CD14-positive monocyte (primary cell): Measurements from ENCODE around the gene NPEPL1. TPM values are rescaled to one million over a fixed set of nuclear protein-coding genes. Genes with fewer than 3 reads are reported as not detected.

Source experiments
- DNase-seq, 3 donors: peaks; one replicate each; pipeline ENCODE4 v3.0.0-alpha.2; 2011 to 2022
- H2AFZ ChIP-seq: 2 replicates; pipeline ENCODE4 v1.6.0; 2012; ENCODE audit warnings: mild to moderate bottlenecking, low read depth, low read length, inconsistent platforms; ENCODE audit not compliant: insufficient read depth, poor library complexity, severe bottlenecking
- H3K27ac ChIP-seq, 2 donors: 1 replicate in 1 of 2; 2 replicates in 1 of 2; pipeline ENCODE4 v1.5.1; 2012 to 2013; ENCODE audit warnings: low read length in 2 of 2, control low read depth in 1 of 2, inconsistent platforms in 1 of 2, low read depth in 1 of 2, mild to moderate bottlenecking in 1 of 2
- H3K27me3 ChIP-seq, 2 donors: one replicate each; pipeline versions ENCODE4 v1.6.0 to v1.6.1; 2011 to 2013; ENCODE audit warnings: low read length in 2 of 2; ENCODE audit not compliant: control insufficient read depth in 2 of 2, insufficient read depth in 2 of 2
- H3K36me3 ChIP-seq, 2 donors: replicated peaks in 1 of 2; 1 replicate in 1 of 2; 2 replicates in 1 of 2; pipeline versions ENCODE4 v1.5.1 to v1.6.1; 2012 to 2013; ENCODE audit warnings: low read length in 2 of 2, control low read depth in 1 of 2, inconsistent platforms in 1 of 2, mild to moderate bottlenecking in 1 of 2; ENCODE audit not compliant: insufficient read depth in 2 of 2, control insufficient read depth in 1 of 2
- H3K4me1 ChIP-seq, 2 donors: 1 replicate in 1 of 2; 2 replicates in 1 of 2; pipeline versions ENCODE4 v1.5.1 to v1.6.1; 2012 to 2013; ENCODE audit warnings: low read length in 2 of 2, control low read depth in 1 of 2, inconsistent platforms in 1 of 2, mild to moderate bottlenecking in 1 of 2, moderate library complexity in 1 of 2; ENCODE audit not compliant: insufficient read depth in 2 of 2, control insufficient read depth in 1 of 2
- H3K4me2 ChIP-seq: replicated peaks from 2 replicates; pipeline ENCODE3; 2012; ENCODE audit warnings: low read length, moderate library complexity, mild to moderate bottlenecking; ENCODE audit not compliant: poor library complexity, severe bottlenecking; ENCODE audit errors: extremely low read depth
- H3K4me3 ChIP-seq, 3 experiments: fragments of 200-600 bp in 1 of 3; sonication (generic) in 1 of 3; replicated peaks in 1 of 3; 1 replicate in 2 of 3; 2 replicates in 1 of 3; pipeline ENCODE4 v1.5.1; 2011 to 2013; ENCODE audit warnings: low read length in 3 of 3, mild to moderate bottlenecking in 3 of 3, control low read depth in 2 of 3, low read depth in 2 of 3, inconsistent platforms in 1 of 3, moderate library complexity in 1 of 3
- H3K79me2 ChIP-seq: 2 replicates; pipeline ENCODE4 v1.6.0; 2012; ENCODE audit warnings: mild to moderate bottlenecking, control low read depth, inconsistent platforms, low read length, moderate library complexity; ENCODE audit not compliant: insufficient read depth
- H3K9ac ChIP-seq: 2 replicates; pipeline ENCODE4 v1.6.0; 2017; ENCODE audit warnings: low read length, mild to moderate bottlenecking; ENCODE audit not compliant: insufficient read depth, poor library complexity, severe bottlenecking
- H3K9me3 ChIP-seq, 2 donors: replicated peaks in 1 of 2; 1 replicate in 1 of 2; 2 replicates in 1 of 2; pipeline versions ENCODE4 v1.5.1 to v1.6.1; 2012 to 2013; ENCODE audit warnings: low read length in 2 of 2, control low read depth in 1 of 2; ENCODE audit not compliant: control insufficient read depth in 1 of 2, insufficient read depth in 1 of 2
- H4K20me1 ChIP-seq: 2 replicates; pipeline ENCODE4 v1.6.0; 2012; ENCODE audit warnings: mild to moderate bottlenecking, low read length, control low read depth, moderate library complexity; ENCODE audit not compliant: insufficient read depth
- H3K27ac Mint-ChIP-seq, 7 donors: one replicate each; pipeline ENCODE4 v1.8.0; 2020; ENCODE audit warnings: mild to moderate bottlenecking in 7 of 7, mixed read lengths in 7 of 7, moderate library complexity in 6 of 7, inconsistent platforms in 2 of 7
- H3K27me3 Mint-ChIP-seq, 3 donors: one replicate each; pipeline ENCODE4 v1.8.0; 2021 to 2022; ENCODE audit warnings: low read depth in 3 of 3, mild to moderate bottlenecking in 3 of 3, mixed read lengths in 3 of 3, moderate library complexity in 3 of 3, inconsistent platforms in 1 of 3
- H3K36me3 Mint-ChIP-seq, 2 donors: one replicate each; pipeline ENCODE4 v1.8.0; 2020; ENCODE audit warnings: mixed read lengths in 2 of 2, inconsistent platforms in 1 of 2, mild to moderate bottlenecking in 1 of 2
- H3K4me1 Mint-ChIP-seq: one replicate; pipeline ENCODE4 v1.8.0; 2020; ENCODE audit warnings: mild to moderate bottlenecking, mixed read lengths
- H3K4me3 Mint-ChIP-seq, 2 donors: one replicate each; pipeline ENCODE4 v1.8.0; 2020; ENCODE audit warnings: mild to moderate bottlenecking in 2 of 2, mixed read lengths in 2 of 2, moderate library complexity in 1 of 2
- H3K9me3 Mint-ChIP-seq, 7 donors: one replicate each; pipeline ENCODE4 v1.8.0; 2020 to 2022; ENCODE audit warnings: mixed read lengths in 7 of 7, mild to moderate bottlenecking in 6 of 7, moderate library complexity in 6 of 7, inconsistent platforms in 2 of 7
- WGBS: methylation state at CpG from one replicate; pipeline ENCODE4 v1.1.5; 2013; ENCODE audit warnings: missing lambda C conversion rate; ENCODE audit not compliant: insufficient coverage; 5-methylcytosine and 5-hydroxymethylcytosine counted together
- intact Hi-C, 2 donors: fragments of 100-400 bp; cut with micrococcal nuclease; formaldehyde crosslinking; loops; one replicate each; pipeline versions ENCODE4 v1.15.0 to v1.15.1; 2023
- polyA plus RNA-seq, 3 donors: library from polyadenylated mRNA; depleted of rRNA in 1 of 3; unstranded in 2 of 3; stranded (reverse) in 1 of 3; fragments of 300-500 nt in 2 of 3; fragments of >200 nt in 1 of 3; fragmentation: Illumina TruSeq in 2 of 3; gene quantifications; 1 replicate in 2 of 3; 2 replicates in 1 of 3; pipeline ENCODE4 v1.2.3, GENCODE V29; 2012 to 2021
- TF ChIP-seq, protein P1 (sequence below): fragments of 200-600 bp; IDR thresholded peaks from one replicate; pipeline ENCODE4 v1.8.0; 2022; ENCODE audit warnings: antibody characterized with exemption, mild to moderate bottlenecking

The NPEPL1 gene
- polyA plus RNA-seq, 3 donors: 37.6 to 109 (median 39.6) TPM

DNA sequence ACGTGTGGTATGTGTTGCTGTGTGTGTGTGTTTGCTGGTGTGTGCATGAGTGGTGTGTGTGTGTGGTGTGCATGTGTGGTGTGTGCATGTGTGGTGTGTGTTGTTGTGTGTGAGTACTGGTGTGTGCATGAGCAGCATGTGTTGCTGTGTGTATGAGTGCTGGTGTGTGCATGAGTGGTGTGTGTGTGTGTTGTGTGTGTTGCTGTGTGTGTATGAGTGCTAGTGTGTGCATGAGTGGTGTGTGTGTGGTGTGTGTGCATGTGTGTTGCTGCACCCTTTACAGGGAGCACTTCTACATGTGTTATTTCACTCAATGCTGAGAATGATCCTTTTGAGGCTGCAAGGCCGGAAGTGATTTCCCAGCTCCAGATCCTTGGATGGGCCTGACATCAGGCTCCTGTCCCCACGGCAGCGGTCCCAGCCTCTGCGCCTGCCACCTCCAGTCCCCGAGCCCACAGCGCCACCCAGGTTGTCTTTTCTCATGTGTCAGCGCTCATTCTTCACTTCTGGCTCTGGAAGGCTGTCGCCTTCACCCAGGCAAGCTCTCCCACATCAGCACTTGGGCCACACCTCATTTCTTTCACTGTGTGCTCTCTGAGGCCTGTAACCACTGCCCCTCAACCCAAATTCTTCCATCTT, 2.6 kb downstream of the NPEPL1 start:
- H3K4me3 ChIP-seq: no peak overlapping the region
- Mint-ChIP-seq H3K4me3 (no peak overlapping the region), H3K36me3 (peaks cover 0 to 14% of the 10 kb centered on the region in 2 donors), H3K27me3 (peaks cover 0 to 6% (median 2%) of the 10 kb centered on the region in 3 donors), H3K4me1 (peaks cover 18% of the 10 kb centered on the region), H3K9me3 (no peaks in the 10 kb centered on the region), H3K27ac (no peak overlapping the region)
- TF ChIP-seq, protein P1, sequence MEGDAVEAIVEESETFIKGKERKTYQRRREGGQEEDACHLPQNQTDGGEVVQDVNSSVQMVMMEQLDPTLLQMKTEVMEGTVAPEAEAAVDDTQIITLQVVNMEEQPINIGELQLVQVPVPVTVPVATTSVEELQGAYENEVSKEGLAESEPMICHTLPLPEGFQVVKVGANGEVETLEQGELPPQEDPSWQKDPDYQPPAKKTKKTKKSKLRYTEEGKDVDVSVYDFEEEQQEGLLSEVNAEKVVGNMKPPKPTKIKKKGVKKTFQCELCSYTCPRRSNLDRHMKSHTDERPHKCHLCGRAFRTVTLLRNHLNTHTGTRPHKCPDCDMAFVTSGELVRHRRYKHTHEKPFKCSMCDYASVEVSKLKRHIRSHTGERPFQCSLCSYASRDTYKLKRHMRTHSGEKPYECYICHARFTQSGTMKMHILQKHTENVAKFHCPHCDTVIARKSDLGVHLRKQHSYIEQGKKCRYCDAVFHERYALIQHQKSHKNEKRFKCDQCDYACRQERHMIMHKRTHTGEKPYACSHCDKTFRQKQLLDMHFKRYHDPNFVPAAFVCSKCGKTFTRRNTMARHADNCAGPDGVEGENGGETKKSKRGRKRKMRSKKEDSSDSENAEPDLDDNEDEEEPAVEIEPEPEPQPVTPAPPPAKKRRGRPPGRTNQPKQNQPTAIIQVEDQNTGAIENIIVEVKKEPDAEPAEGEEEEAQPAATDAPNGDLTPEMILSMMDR: no peak
- no peak overlapping the region for H3K9ac ChIP-seq
- H3K4me1 ChIP-seq: peaks cover 36 to 44% of the 10 kb centered on the region in 2 donors
- DNase-seq: no peak
- no peak overlapping the region for H2AFZ ChIP-seq
- H3K9me3 ChIP-seq: no peaks in the 10 kb centered on the region
- intact Hi-C loops: no loop called here
- H4K20me1 ChIP-seq: no peaks in the 10 kb centered on the region
- H3K27ac ChIP-seq: peak overlapping the region in 1 of 2 donors; percentile 84
- no peak overlapping the region for H3K4me2 ChIP-seq
- peaks cover 19% of the 10 kb centered on the region for H3K79me2 ChIP-seq
- WGBS: 92% methylated on average over 9 of the region's 9 CpGs
- H3K36me3 ChIP-seq: peaks cover 52 to 58% of the 10 kb centered on the region in 2 donors
- no peaks in the 10 kb centered on the region for H3K27me3 ChIP-seq

DNA sequence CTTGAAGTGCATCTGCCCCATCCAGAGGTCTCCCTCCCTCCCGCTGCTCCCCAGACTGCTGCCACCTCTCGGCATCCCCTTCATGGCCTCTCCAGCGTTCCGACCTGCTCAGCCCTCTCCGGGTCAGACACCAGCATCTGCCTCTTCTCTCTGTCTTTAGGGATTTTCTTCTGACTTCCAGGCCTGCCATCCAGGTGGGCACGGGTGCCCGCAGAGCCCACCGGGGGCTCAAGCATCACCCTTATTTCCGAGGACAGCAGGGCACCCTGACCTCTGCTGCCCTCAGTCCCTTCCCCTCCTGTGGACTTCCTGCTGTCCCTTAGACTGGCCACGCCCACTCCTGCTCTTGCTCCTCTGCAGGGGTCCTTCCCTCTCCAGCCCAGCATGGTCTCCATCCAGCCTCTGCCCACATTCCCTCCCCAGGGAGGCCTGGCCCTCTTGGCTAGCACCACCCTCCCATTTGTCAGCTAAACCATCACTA, 3.3 kb downstream of the NPEPL1 start:
- peaks cover 59 to 65% of the 10 kb centered on the region in 2 donors for H3K36me3 ChIP-seq
- no peaks in the 10 kb centered on the region for H4K20me1 ChIP-seq
- Mint-ChIP-seq H3K36me3 (peaks cover 0 to 19% of the 10 kb centered on the region in 2 donors), H3K9me3 (no peaks in the 10 kb centered on the region), H3K4me1 (peaks cover 11% of the 10 kb centered on the region), H3K4me3 (no peak overlapping the region), H3K27me3 (peaks cover 0 to 6% (median 2%) of the 10 kb centered on the region in 3 donors), H3K27ac (no peak overlapping the region)
- peaks cover 30 to 36% of the 10 kb centered on the region in 2 donors for H3K4me1 ChIP-seq
- H3K9me3 ChIP-seq: no peaks in the 10 kb centered on the region
- no peak overlapping the region for H3K4me3 ChIP-seq
- peaks cover 19% of the 10 kb centered on the region for H3K79me2 ChIP-seq
- TF ChIP-seq, protein P1: no peak
- H3K27ac ChIP-seq: peak overlapping the region in 1 of 2 donors; percentile 84
- no peak overlapping the region for H3K4me2 ChIP-seq
- H3K27me3 ChIP-seq: no peaks in the 10 kb centered on the region
- WGBS: 95% methylated on average over 9 of the region's 10 CpGs
- intact Hi-C loops: no loop called here
- H3K9ac ChIP-seq: no peak overlapping the region
- H2AFZ ChIP-seq: no peak overlapping the region
- DNase-seq: no peak
